ENCODE data around the gene IGF2R. TPM values are rescaled to one million over a fixed set of nuclear protein-coding genes. Genes with fewer than 3 reads are reported as not detected.
A peak's percentile ranks its signal among the peaks of the same experiment; 100 is the strongest.
"Not testable (repeated sequence)": the region's sequence is repeated elsewhere in the genome, so short reads cannot be mapped to it uniquely, and the experiment has no call there.

IGF2R gene
- polyA plus RNA-seq, 5 donors, result 44.1 to 64.2 (median 52.2) TPM

- DNase-seq, result no peak
These were observed 167.2 kb downstream of the IGF2R start for GRCh38 chr6:160135907-160136655.

GRCh38 chr6:160137130-160137988 is 168.5 kb downstream of the IGF2R start:
- DNase-seq, result no peak

GRCh38 chr6:160137989-160138835 is 169.3 kb downstream of the IGF2R start:
- DNase-seq, result peak; percentile 38 to 45

DNA sequence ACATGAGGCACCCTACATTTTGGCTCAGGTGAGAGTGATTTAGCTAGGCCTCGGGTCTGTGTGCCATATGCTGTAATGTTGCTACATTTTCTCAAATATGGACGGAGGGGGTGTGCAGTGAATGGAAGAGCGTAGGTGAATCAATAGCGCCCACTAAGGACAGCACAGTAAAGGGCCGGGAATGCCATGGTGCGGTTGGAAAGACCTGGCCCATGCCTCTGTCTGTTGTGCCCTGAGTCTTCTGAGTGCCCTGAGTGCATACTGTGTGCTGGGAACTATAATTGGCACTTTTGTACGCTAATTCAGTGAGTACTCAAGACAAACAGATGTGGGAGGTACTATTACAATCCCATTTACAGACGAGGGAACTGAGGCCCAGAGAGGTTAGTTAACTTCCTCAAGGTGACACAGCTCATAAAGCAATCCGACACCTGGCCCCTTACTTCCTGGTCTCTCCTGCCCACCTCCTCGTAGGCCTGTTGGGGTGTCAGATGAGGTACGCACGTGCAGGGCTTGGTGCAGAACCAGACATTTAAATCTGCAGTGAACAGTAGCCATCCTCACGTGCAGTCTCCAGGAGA is 170.0 kb downstream of the IGF2R start:
- DNase-seq, result no peak

DNA sequence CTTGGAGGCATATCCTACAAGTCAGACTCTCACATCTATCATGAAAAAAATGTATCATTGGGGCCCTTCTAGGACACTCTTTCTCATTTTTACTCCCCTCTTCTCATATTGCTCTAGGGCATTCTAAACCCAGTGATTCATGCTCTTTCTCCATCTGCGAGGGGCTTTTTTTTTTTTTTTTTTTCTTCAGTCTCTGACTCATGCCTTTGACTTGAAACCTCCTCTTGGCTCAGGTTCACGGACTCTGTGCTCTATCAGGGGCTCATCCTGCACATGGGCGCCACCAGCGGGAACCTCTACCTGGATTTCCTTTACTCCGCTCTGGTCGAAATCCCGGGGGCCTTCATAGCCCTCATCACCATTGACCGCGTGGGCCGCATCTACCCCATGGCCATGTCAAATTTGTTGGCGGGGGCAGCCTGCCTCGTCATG is 170.6 kb downstream of the IGF2R start:
- DNase-seq, result no peak

- not testable (repeated sequence) for DNase-seq
These were observed 171.6 kb downstream of the IGF2R start for GRCh38 chr6:160140493-160140892.

- DNase-seq, result no peak
These were observed 172.3 kb downstream of the IGF2R start for GRCh38 chr6:160141001-160141726.

- DNase-seq, result no peak
These were observed 173.3 kb downstream of the IGF2R start for GRCh38 chr6:160142115-160142715.

GRCh38 chr6:160146454-160147145 is 177.7 kb downstream of the IGF2R start:
- no peak for DNase-seq

DNA sequence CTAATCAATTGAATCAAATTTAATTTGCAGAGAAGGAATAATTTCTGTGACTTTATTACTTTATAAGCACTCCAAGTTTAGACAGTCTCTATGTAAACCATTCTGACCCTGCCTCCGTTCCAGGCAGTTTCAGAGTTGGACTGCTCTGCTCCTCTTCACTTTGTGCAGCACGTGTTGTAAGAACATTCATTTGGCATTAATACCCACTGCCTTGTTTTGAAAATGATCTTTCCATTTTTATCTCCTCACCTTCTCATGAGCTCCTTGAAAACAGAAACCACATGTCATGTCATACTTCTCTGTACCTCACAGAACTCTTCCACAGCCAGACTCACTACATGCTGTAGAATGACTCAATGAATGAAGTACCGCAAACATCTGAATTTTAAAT is 178.3 kb downstream of the IGF2R start:
- DNase-seq, result no peak

DNA sequence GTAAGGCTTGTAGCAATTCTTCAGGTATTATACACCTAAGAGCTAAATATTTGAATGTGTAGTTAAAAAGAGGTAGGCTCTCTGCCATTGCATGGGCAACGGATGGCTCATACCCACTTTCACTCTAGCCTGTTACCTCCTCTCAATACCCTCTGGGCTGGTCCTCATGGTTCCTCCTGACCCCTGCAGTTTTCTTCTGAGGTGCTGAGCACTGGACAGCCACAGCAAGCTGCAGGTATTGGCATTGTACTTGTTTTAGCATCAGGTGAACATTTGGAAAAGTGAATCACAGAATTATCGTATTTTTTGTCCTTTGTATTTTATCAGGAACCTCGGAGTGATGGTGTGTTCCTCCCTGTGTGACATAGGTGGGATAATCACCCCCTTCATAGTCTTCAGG is 185.6 kb downstream of the IGF2R start:
- no peak for DNase-seq

DNA sequence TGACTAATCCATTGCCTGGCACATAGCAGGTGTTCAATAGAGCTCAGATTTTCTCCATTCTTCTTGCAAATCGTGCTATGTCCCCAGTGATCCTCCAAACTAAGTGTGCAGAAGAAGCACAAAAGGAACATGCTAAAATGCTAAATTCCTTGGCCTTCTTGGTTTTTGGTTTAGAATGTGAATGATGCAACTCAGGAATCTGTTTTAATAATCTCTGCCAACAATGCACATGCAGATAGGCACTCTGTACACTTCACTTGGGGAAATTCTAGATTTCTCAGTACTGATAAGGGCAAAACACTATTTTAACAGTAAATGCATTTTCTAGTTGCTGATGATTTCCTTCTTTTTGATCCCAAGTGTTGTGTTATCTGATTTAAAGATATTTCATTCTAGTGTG is 188.0 kb downstream of the IGF2R start:
- DNase-seq, result no peak

DNA sequence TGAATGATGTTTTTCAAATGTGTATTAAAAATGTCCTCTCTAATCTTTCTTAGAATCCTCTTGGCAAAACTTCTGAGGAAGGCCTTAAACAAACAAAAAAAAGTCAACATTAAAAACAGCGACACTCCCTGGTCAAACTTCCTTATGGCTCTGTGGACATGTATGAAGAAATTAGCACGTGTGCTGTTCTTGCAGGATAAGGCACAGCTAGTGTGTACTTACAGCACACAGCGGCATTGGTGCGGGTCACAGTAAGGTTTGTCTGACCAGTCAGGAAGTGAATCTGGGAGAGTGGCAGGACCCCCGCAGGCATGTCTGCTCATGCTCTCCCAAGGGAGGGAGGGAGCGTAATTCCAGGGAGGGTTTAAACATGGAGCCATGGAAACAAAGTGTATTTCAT is 191.6 kb downstream of the IGF2R start:
- DNase-seq, result peak in 1 of 2 donors; percentile 48

Other genes with a start within 250 kb of the IGF2R start
- 100 to 1,000 TPM; 106 to 145 (median 125) TPM for gene WTAP, start 241.6 kb upstream of the IGF2R start, polyA plus RNA-seq (ENCODE audit: insufficient read depth in 1 of 5, insufficient read length in 5 of 5, low replicate concordance in 1 of 5)
- 10 to 100 TPM; 24.8 to 36.9 (median 34.5) TPM for gene ACAT2, start 207.0 kb upstream of the IGF2R start, polyA plus RNA-seq (ENCODE audit: insufficient read depth in 1 of 5, insufficient read length in 5 of 5, low replicate concordance in 1 of 5)
- gene TCP1, start 179.5 kb upstream of the IGF2R start, polyA plus RNA-seq (ENCODE audit: insufficient read depth in 1 of 5, insufficient read length in 5 of 5, low replicate concordance in 1 of 5), result 100 to 1,000 TPM; 229 to 258 (median 241) TPM
- gene MRPL18, start 178.6 kb upstream of the IGF2R start, polyA plus RNA-seq (ENCODE audit: insufficient read depth in 1 of 5, insufficient read length in 5 of 5, low replicate concordance in 1 of 5), result 10 to 100 TPM; 55.2 to 70.0 (median 62.6) TPM
- under 1 TPM; 0.12 to 0.34 (median 0.26) TPM for gene PNLDC1, start 168.8 kb upstream of the IGF2R start, polyA plus RNA-seq (ENCODE audit: insufficient read depth in 1 of 5, insufficient read length in 5 of 5, low replicate concordance in 1 of 5)
- gene MAS1, start 78.1 kb upstream of the IGF2R start, polyA plus RNA-seq (ENCODE audit: insufficient read depth in 1 of 5, insufficient read length in 5 of 5, low replicate concordance in 1 of 5), result under 1 TPM; 0.03 to 0.06 (median 0.03) TPM
- gene SLC22A1, start 152.7 kb downstream of the IGF2R start, polyA plus RNA-seq (ENCODE audit: insufficient read depth in 1 of 5, insufficient read length in 5 of 5, low replicate concordance in 1 of 5), result under 1 TPM in 4 of 5 donors, not detected in 1; 0.30 to 0.54 (median 0.36) TPM